HG02885 (cell line): ENCODE results near the gene PAM.

Source experiments
- ATAC-seq: cut with Tn5 transposase; IDR thresholded peaks from one replicate; pipeline ENCODE4 v1.9.1; 2021; ENCODE audit warnings: mild to moderate bottlenecking; ENCODE audit not compliant: unreplicated experiment, poor library complexity

Gene PAM

DNA sequence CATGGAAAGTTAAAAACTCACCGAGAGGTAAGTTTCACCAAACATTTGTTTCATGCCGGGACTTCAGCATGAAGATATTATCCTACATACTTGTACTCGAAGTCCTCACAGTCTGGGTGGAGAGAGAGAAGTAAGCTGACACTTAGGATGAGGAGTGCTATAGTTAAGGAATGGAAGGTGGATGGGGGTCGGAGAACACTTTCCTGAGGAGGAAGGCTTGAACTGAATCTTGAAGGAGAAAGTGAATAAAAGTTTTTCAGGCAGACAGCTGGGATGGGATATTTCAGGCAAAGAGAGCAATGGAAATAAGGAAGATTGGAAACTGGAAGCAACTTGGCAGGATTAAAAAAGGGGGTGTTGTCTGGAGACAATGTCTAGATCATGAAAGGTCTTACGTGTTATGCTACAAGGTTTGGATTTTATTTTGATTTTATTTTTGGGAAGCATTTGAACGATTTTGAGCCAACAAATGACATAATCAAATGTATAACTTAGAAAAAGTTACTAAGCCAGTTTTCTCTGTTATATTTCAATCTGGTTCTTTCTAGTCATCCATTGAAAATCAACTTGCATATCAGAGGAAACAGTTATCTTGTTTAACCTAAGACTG is 167.1 kb downstream of the PAM start:
- ATAC-seq: no peak

DNA sequence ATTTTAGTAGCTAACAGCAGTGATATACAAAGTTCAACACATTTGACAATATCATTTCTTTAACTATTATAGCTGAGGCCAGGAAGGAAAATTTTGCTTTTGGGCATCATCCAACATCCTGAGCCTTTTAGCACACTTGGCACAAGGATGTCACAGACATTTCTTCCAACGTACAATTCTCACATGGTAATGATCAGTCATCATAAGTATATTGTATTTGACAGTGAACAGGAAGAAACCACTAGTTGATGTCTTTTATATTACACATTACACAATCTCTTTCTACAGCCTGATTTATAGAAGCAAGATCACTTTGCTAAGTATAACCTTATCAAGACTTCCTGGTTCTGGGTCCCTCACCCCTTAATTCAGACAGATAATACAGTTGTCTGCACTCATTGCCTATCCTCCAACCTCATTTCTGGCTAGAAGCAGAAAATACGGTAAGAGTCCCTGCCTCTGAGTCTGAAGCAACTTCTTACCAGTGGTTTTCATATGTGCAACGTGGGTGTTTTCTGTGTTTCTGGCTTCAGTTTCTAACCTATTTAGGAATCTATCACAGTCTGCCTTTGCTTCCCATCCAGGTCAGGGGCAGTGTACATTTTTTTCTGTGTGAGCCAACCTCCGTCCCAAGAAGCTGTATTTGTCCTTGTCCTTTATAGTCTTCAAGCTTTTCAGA is 167.8 kb downstream of the PAM start:
- ATAC-seq: no peak

GRCh38 chr5:102924963-102925362 is 169.9 kb downstream of the PAM start:
- ATAC-seq: peak; percentile 65

DNA sequence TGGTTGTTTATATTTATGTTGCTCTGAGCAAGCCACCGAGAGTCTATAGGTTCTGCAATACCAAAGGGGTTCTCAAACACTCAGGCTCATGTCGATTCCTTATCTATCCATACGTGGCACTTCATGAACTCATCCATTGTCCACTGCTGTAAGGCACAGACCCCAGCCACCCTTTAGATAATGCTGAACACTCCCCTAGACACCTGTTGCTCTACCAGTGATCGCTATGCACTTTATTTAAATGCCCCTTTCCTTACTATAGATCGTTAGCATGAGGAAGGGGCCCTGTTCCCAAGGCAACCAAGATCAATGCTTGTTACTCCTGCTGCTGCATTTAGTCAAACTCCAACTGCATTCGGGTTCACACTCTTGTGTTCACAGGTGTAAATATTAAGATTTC is 171.9 kb downstream of the PAM start:
- ATAC-seq: no peak

DNA sequence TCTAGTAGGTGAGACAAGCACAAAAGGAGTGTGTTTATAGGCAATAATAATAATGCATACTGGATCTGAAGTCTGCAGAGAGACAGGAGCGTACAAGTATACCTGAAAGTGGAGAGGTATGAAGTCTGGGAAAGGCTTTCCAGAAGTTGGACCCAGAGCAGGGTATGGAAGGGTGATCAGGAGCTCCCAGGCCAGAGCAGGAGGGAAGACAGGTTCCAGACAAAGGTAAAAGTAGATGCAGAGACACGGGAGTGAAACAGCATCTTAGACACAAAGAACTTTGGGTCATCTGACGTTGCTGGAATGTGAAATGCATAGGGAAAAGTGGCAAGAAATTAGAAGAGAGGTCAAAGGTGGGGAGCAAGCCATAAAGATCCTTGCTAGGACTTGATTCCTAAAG is 175.1 kb downstream of the PAM start:
- no peak for ATAC-seq

- ATAC-seq: peak; percentile 57
Observed at GRCh38 chr5:102931085-102931725, 176.1 kb downstream of the PAM start.

- ATAC-seq: peak; percentile 49
Observed at GRCh38 chr5:102932781-102933180, 177.7 kb downstream of the PAM start.

GRCh38 chr5:102933316-102933715 is 178.2 kb downstream of the PAM start:
- no peak for ATAC-seq

DNA sequence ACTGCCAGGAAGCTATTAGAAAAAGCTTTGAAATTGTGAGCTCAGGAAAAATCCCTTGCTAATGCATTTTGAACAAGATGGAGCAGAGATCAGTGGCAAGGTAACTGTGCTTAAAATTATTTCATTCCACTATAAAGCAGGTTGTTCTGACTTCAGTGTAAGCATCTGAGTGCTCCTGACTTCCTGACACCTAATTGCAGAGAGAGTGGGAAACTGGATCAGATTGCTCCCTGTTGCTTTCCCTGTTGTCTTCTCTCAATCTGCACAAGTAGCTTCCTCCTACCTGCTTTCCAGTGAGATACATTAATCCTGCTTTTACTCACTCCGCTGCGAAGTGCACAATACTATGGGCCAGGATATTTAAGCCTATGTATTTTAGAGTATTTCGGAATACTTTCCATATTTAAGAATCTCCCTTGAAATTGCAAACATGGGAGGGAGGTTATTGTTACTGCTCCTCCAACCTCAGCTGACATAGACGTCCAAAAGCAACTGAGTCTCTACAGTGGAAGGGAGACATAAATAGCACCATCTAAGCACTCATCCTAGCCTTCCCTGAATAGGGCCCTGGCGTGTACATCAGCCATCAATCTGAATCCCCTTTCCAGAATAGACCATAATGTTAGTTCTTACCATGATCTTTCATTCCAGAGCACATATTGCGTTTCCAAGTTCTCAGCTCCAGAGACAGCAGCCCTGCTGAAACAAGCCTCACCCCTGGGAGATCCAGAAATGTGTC is 178.8 kb downstream of the PAM start:
- no peak for ATAC-seq

GRCh38 chr5:102937894-102938293 is 182.8 kb downstream of the PAM start:
- no peak for ATAC-seq

GRCh38 chr5:102941111-102941510 is 186.0 kb downstream of the PAM start:
- ATAC-seq: no peak

DNA sequence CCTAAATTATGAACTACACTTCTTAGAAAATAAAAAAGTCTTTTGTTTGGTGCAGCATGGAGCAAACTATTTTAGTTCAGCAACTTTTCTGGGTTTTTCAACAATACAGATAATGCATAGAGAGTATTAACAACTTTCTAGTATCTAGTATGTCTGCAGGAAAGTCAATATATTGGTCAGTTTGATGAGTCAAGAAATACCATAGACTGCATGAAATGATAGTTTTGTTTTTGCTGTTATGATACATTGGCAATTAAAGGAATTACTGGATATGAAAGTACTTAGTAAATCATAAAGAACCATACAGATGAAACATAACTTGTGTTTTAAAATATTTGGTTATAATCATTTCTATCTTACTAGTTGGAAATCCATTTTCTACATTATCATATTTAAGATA is 191.3 kb downstream of the PAM start:
- ATAC-seq: no peak

GRCh38 chr5:102946971-102947370 is 191.9 kb downstream of the PAM start:
- no peak for ATAC-seq

- no peak for ATAC-seq
Observed at GRCh38 chr5:102955488-102955887, 200.4 kb downstream of the PAM start.

DNA sequence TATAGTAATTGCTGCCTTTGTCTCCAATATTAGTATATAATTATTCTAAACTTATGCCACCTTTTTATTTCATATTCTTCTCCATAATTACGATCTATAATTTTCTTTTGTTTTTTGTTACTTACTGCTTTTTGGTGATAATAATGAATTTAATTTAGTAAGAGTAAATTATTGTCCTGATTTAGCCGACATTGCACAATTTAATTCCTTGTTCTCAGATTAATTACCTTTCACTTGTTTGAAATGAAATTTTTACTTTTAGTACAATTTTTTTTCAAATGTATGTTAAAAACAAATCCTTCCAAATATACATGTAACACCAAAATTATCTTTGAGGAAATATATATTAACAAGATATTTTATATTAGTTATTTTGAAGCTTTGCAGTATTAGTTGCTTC is 201.5 kb downstream of the PAM start:
- ATAC-seq: no peak

GRCh38 chr5:102957141-102957540 is 202.0 kb downstream of the PAM start:
- no peak for ATAC-seq

GRCh38 chr5:102958481-102959011 is 203.4 kb downstream of the PAM start:
- no peak for ATAC-seq

DNA sequence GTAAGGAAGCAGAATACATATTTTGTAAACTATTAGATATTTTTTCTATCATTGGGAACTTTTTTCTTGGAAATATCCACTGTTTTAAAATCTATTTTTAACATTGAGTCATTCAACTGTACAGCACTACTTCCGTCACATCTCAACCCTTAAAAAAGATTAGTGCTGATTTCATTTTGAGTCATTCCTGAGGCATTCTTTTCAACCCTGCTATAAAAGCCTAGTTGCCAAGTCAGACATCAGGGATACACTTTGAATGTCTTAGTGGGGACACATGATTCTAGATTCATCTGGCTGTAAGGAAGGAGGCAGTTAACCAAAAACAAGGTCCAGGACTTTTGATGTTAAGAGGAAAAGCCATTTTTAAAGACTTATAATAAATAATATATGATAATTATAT is 203.9 kb downstream of the PAM start:
- ATAC-seq: peak; percentile 74

DNA sequence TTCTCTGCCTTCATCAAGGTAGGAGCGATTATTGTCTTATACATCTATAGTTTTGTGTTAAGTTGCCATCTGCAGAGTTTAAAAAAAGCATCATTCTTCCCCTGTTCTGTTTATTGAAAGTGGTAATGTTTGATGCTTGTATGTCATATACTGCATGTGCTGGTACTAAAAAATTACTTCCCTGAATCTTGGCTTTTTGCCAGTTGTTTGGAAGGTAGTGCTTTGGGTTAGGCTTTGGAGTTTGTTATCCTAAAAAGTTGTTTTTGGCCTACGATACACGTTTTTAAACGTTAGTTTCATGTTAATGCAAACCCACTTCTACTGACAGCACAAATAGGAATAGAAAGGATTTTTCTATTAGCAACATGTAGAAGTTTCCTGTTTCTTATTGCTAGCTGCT is 206.6 kb downstream of the PAM start:
- ATAC-seq: no peak

DNA sequence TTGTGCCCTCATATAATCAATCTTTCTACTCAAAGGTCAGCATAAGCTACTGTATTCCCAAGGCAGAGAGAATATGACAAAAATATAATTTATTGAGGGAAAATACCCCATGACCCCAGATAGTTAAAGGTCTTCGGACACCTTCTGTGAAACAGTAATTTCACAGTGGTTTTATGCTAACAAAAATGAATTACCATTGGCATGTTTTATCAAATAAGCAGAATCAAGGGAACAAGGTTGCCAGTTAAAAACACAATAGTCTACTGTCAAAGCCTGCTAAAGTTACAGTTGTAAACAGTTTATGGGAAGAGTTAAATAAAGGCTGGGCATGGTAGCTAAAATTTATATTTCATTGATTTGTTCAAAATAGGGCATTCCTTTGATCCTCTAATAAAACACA is 210.5 kb downstream of the PAM start:
- ATAC-seq: no peak

DNA sequence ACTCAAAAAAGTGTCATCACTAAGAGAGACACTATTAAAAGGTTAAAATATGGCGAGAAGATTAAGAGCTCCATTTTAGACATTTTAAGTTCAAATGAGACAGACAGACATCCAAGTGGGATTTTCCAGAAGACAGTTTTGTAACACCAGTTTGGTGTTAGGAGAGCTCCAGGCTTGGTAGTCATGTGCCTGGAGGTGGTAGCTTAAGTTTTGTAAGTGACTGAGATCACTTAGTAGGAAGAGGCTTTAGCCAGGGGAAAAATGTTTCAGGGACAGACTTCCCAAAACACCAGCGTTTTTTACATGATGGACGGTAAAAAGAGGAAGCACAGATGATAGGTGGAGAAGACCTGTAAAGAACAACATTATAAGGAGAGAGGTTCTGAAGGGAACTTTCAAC is 214.5 kb downstream of the PAM start:
- ATAC-seq: no peak
